ENCODE results near the gene PPP2R2C. TPM values are rescaled to one million over a fixed set of nuclear protein-coding genes. Genes with fewer than 3 reads are reported as not detected.

Gene PPP2R2C
- total and polyA plus RNA-seq, 10 of the 15 experiments (the other 5 are each of a cell fraction or from before 2014, with no cell fraction given) = 0.13 to 0.15 TPM; not detected in 8

GRCh38 chr4:6372649-6373525 lies 99.5 kb downstream of the PPP2R2C start (continued):
- TF ChIP-seq LARP7 (IDR thresholded peaks at IDR 0.05) (no peak), YY1 (IDR thresholded peaks at IDR 0.05; ENCODE audit: low read depth, low read length) (0 out of 2 replicates have a peak, but pooled peaks have one; percentile 22), SMAD1 (IDR thresholded peaks at IDR 0.05; ENCODE audit: low read depth, partially characterized antibody) (no peak), WRNIP1 (IDR thresholded peaks at IDR 0.05; ENCODE audit: borderline replicate concordance, low read depth, low read length) (no peak), RB1 (IDR thresholded peaks at IDR 0.05; ENCODE audit: borderline replicate concordance) (no peak), EZH2 (IDR thresholded peaks at IDR 0.05; ENCODE audit: borderline replicate concordance, control insufficient read depth, low read depth, low read length) (no peak), KLF5 (IDR thresholded peaks at IDR 0.05; ENCODE audit: partially characterized antibody) (no peak), EP300 (IDR thresholded peaks at IDR 0.05; ENCODE audit: borderline replicate concordance in 1 of 2, control insufficient read depth in 1 of 2, low read depth in 2 of 2, low read length in 2 of 2) (no peak), CEBPZ (IDR thresholded peaks at IDR 0.05; ENCODE audit: low read depth, low read length) (no peak), USF2 (IDR thresholded peaks at IDR 0.05; ENCODE audit: borderline replicate concordance, low read depth, low read length) (peak; percentile 67), HSF1 (IDR thresholded peaks at IDR 0.05; ENCODE audit: low read depth, low read length) (no peak), HCFC1 (IDR thresholded peaks at IDR 0.05; ENCODE audit: low read length) (peak; percentile 80), MTA3 (IDR thresholded peaks at IDR 0.05; ENCODE audit: borderline replicate concordance, low read length) (no peak), NFYB (IDR thresholded peaks at IDR 0.05; ENCODE audit: insufficient read depth, low read depth, low read length) (peak; percentile 54; the same call in 1 of the 2 replicates), MEF2A (IDR thresholded peaks at IDR 0.05; ENCODE audit: insufficient read depth, low read depth, low read length) (no peak)

Measured in GM12878 (cell line).